HL-60 (cell line): ENCODE results near the gene PCNX2.
A peak's percentile ranks its signal among the peaks of the same experiment; 100 is the strongest.

Source experiments
- DNase-seq, 2 experiments: peaks; one replicate each; pipeline ENCODE4 v3.0.0-alpha.2; 2010 to 2020; ENCODE audit warnings: low read depth in 1 of 2, low spot score in 1 of 2
- H3K27ac ChIP-seq: fragments of 250-450 bp; sonication (Bioruptor Pico); replicated peaks from 2 replicates; pipeline ENCODE4 v1.5.1; 2020; ENCODE audit warnings: mild to moderate bottlenecking, moderate library complexity
- H3K27me3 ChIP-seq: fragments of 250-450 bp; sonication (Bioruptor Pico); 2 replicates; pipeline ENCODE4 v1.5.1; 2021; ENCODE audit warnings: mild to moderate bottlenecking, moderate library complexity; ENCODE audit not compliant: insufficient read depth, poor library complexity, severe bottlenecking
- H3K4me3 ChIP-seq: replicated peaks from 2 replicates; pipeline ENCODE4 v1.5.1; 2011; ENCODE audit warnings: mild to moderate bottlenecking, control low read depth, low read length; ENCODE audit not compliant: insufficient read depth
- GABPA ChIP-seq: IDR thresholded peaks from 2 replicates; pipeline ENCODE4 v1.6.1; 2012; ENCODE audit warnings: low read depth
- POLR2AphosphoS5 ChIP-seq: IDR thresholded peaks from 2 replicates; pipeline ENCODE4 v1.6.1; 2012; ENCODE audit warnings: low read depth
- SPI1 ChIP-seq: IDR thresholded peaks from 2 replicates; pipeline ENCODE4 v1.6.1; 2012; ENCODE audit warnings: low read depth, mild to moderate bottlenecking, borderline replicate concordance
- TF ChIP-seq, protein P1 (sequence below): IDR thresholded peaks from 2 replicates; pipeline ENCODE4 v1.6.1; 2012; ENCODE audit warnings: low read depth; ENCODE audit not compliant: insufficient replicate concordance
- TF ChIP-seq, protein P2 (sequence below): IDR thresholded peaks from one replicate; pipeline ENCODE4 v1.5.1; 2011; ENCODE audit warnings: low read length, control low read depth, inconsistent platforms; ENCODE audit not compliant: insufficient read depth

Gene PCNX2

DNA sequence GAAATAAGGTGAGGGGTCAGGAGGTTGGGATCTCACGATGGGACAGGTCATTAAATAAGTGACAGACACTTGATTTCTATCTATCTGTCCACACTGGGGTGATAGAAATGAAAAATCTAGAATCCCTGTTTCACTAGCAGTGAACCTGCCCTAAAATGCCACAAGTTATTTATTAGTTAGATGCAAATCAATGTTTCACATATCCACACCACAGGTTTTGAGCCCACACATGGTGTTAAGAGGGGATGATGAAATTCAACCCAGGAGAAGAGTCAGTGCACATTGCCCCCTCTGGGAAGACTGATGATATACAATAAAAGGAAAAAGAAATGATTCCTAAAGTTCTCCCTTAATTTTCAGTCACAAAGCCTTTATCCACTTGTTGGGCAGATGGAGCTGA lies 355.3 kb downstream of the PCNX2 start:
- TF ChIP-seq POLR2AphosphoS5 (no peak), SPI1 (no peak)
- TF ChIP-seq, protein P1, sequence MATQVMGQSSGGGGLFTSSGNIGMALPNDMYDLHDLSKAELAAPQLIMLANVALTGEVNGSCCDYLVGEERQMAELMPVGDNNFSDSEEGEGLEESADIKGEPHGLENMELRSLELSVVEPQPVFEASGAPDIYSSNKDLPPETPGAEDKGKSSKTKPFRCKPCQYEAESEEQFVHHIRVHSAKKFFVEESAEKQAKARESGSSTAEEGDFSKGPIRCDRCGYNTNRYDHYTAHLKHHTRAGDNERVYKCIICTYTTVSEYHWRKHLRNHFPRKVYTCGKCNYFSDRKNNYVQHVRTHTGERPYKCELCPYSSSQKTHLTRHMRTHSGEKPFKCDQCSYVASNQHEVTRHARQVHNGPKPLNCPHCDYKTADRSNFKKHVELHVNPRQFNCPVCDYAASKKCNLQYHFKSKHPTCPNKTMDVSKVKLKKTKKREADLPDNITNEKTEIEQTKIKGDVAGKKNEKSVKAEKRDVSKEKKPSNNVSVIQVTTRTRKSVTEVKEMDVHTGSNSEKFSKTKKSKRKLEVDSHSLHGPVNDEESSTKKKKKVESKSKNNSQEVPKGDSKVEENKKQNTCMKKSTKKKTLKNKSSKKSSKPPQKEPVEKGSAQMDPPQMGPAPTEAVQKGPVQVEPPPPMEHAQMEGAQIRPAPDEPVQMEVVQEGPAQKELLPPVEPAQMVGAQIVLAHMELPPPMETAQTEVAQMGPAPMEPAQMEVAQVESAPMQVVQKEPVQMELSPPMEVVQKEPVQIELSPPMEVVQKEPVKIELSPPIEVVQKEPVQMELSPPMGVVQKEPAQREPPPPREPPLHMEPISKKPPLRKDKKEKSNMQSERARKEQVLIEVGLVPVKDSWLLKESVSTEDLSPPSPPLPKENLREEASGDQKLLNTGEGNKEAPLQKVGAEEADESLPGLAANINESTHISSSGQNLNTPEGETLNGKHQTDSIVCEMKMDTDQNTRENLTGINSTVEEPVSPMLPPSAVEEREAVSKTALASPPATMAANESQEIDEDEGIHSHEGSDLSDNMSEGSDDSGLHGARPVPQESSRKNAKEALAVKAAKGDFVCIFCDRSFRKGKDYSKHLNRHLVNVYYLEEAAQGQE: no peak
- TF ChIP-seq, protein P2, sequence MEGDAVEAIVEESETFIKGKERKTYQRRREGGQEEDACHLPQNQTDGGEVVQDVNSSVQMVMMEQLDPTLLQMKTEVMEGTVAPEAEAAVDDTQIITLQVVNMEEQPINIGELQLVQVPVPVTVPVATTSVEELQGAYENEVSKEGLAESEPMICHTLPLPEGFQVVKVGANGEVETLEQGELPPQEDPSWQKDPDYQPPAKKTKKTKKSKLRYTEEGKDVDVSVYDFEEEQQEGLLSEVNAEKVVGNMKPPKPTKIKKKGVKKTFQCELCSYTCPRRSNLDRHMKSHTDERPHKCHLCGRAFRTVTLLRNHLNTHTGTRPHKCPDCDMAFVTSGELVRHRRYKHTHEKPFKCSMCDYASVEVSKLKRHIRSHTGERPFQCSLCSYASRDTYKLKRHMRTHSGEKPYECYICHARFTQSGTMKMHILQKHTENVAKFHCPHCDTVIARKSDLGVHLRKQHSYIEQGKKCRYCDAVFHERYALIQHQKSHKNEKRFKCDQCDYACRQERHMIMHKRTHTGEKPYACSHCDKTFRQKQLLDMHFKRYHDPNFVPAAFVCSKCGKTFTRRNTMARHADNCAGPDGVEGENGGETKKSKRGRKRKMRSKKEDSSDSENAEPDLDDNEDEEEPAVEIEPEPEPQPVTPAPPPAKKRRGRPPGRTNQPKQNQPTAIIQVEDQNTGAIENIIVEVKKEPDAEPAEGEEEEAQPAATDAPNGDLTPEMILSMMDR: no peak
- H3K27ac ChIP-seq: no peak overlapping the region
- DNase-seq: no peak
- no peaks in the 10 kb centered on the region for H3K27me3 ChIP-seq
- H3K4me3 ChIP-seq: no peak overlapping the region

DNA sequence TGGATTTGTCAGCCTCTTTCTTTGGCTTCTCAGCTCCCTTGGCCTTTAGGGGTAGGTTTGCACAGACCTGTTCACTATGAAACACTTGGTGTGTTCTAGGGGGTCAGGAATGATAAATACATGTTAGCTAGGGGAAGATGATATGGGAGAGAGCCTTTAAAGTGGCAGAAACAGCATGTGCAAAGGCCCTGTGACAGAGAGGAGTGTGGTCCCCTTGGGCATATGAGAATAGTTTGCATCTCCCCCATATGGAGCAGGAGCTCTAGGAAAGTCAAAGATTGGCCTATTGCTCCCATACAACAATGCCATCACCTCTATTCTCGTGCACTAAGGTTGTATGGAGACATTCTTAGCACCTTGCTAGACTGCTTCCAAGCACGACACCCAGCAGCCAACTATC lies 355.8 kb downstream of the PCNX2 start:
- TF ChIP-seq, protein P1: no peak
- no peak for TF ChIP-seq GABPA
- TF ChIP-seq POLR2AphosphoS5: no peak
- TF ChIP-seq SPI1: no peak
- TF ChIP-seq, protein P2: no peak

DNA sequence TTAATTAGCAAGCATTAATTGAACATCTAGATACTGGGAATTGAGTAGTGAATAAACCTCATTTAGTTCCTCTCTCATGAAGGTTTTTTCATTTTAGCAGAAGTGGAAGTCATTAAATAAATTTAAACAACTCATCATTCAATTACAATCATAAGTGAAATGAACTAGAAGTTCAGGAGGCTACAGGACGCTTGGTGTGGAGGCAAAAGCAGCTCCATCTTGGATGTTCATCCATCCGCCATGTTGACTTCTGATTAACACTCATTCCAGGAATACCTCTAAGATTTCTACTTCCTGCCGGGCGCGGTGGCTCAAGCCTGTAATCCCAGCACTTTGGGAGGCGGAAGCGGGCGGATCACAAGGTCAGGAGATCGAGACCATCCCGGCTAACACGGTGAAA lies 356.6 kb downstream of the PCNX2 start:
- H3K4me3 ChIP-seq: no peak overlapping the region
- TF ChIP-seq GABPA (no peak), SPI1 (no peak), POLR2AphosphoS5 (no peak)
- TF ChIP-seq, protein P1: no peak
- TF ChIP-seq, protein P2: no peak
- H3K27me3 ChIP-seq: no peaks in the 10 kb centered on the region
- H3K27ac ChIP-seq: peak overlapping the region; percentile 55
- no peak for DNase-seq

More for the DNA sequence above, 355.8 kb downstream of the PCNX2 start:
- no peak overlapping the region for H3K27ac ChIP-seq
- H3K4me3 ChIP-seq: no peak overlapping the region
- no peak for DNase-seq
- H3K27me3 ChIP-seq: no peaks in the 10 kb centered on the region
